Activated naive CD8-positive, alpha-beta T cell treated with anti-CD3 and anti-CD28 coated beads, Interleukin-2, amount 50 U/mL, for 16 hours (primary cell): ENCODE results near the gene PDPK1.
"Not testable (repeated sequence)": the region's sequence is repeated elsewhere in the genome, so short reads cannot be mapped to it uniquely, and the experiment has no call there.

Experiments
- DNase-seq: peaks from one replicate; pipeline ENCODE4 v3.0.0-alpha.2; 2020; ENCODE audit warnings: low read depth, low spot score

PDPK1 gene

GRCh38 chr16:2523801-2524231 lies 14.0 kb upstream of the PDPK1 start:
- no peak for DNase-seq

- DNase-seq, result no peak
These were observed 13.4 kb upstream of the PDPK1 start for GRCh38 chr16:2524339-2524938.

DNA sequence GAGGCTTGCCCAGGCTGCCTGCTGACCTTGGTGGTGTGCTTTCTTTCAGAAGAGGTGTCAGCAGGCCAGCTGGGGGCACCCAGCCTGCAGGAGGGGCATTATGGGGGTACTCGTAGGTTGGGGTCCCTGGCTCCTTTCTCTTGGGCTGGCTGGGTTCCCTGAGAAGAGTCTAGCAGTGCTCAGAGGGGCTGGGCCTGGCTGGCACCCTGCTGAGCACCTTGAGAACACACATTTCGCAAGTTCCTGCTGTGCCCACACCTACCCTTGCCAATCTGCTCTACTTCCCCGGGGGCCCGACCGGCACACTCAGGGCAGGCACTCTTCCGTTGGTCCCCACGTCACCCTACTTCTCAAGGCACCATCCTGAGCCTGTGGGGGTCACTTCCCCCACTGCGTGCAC lies 11.7 kb upstream of the PDPK1 start:
- no peak for DNase-seq

GRCh38 chr16:2527071-2527783 lies 10.6 kb upstream of the PDPK1 start:
- DNase-seq, result no peak

DNA sequence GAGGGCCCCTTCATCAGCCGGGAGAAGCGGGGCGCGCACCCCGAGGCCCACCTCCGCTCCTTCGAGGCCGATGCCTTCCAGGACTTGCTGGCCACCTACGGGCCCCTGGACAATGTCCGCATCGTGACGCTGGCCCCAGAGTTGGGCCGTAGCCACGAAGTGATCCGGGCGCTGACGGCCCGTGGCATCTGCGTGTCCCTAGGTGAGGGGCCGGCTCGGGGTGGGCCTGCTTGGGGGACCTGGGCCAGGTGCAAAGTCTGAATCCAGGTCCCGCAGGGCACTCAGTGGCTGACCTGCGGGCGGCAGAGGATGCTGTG lies 10.1 kb upstream of the PDPK1 start:
- DNase-seq, result no peak

DNA sequence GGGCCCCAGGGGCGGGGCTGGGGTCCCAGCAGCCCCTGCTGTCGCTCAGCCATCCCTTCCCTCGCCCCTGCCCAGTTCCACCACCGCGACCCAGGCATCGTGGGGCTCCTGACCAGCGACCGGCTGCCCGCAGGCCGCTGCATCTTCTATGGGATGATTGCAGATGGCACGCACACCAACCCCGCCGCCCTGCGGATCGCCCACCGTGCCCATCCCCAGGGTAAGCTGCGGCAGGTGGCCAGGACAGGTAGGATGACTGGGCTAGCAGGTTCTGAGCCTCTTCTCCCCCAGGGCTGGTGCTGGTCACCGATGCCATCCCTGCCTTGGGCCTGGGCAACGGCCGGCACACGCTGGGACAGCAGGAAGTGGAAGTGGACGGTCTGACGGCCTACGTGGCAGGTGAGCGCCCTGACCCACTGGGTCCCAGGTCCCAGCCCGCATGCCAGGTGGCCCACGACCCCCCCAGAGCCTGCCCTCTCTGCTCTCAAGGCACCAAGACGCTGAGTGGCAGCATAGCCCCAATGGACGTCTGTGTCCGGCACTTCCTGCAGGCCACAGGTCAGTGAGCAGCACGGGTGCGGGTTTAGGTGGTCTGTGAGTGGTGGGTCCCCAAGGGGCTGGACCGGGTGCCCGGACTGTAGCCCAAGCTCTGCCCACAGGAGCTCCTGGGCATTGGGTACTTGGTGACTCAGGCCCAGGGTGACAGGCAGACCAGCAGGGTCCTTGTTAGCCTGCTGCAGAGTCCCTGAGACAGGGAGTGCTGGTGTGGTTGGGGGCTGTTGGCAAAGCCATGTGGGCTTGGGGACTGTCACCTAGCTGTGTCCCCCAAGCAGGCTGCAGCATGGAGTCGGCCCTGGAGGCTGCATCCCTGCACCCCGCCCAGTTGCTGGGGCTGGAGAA lies 9.4 kb upstream of the PDPK1 start:
- DNase-seq, result no peak

DNA sequence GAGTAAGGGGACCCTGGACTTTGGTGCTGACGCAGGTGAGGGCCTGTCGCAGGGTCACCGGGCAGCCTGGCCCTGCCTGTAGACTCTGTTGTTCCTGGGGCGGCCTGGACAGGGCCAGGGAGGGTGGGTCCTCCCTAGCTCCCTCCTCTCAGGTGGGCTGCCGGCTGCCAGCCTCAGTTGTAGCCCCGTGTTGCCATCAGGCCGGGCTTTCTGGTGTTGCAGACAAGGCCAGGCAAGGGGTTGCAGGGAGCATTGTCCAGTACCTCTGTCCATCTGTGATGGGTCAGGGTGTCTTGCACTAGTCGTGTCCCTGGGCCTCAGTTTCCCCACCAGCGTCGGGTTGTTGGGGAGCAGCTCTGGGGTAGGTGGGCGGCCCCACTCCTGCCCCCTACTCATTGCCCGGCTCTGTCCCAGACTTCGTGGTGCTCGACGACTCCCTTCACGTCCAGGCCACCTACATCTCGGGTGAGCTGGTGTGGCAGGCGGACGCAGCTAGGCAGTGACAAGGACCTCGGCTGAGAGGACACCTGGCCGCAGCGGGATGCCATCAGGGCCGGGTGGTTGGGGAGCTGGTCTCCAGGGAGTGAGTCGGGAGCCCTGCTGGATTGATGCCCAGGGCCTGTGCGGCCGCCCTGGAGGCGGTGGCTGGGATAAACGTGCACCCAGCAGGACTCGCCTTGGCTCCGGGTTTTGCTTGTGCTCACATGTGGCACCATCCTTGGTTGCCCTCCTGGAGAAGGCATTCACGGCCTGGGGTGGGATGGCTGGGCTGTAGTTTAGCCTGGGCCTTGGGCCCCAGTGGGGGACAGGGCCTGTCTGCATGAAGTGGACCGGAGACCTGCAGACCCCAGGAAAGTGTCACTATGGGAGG lies 8.5 kb upstream of the PDPK1 start:
- no peak for DNase-seq

GRCh38 chr16:2529961-2530628 lies 7.7 kb upstream of the PDPK1 start:
- DNase-seq, result no peak

GRCh38 chr16:2530629-2531318 lies 7.0 kb upstream of the PDPK1 start:
- DNase-seq, result no peak

GRCh38 chr16:2531371-2531695 lies 6.5 kb upstream of the PDPK1 start, which contains the start of gene CEMP1:
Gene CEMP1, minus strand, starts transcription at chr16:2531408. Its CDS starts 335 bp downstream, at chr16:2531073.
- DNase-seq, result no peak

GRCh38 chr16:2531696-2532493 lies 5.9 kb upstream of the PDPK1 start:
- DNase-seq, result peak; percentile 97

- DNase-seq, result no peak
These were observed 5.2 kb upstream of the PDPK1 start for GRCh38 chr16:2532494-2533141.

- not testable (repeated sequence) for DNase-seq
These were observed 4.6 kb upstream of the PDPK1 start for GRCh38 chr16:2533142-2533755.

GRCh38 chr16:2533912-2534311 lies 3.9 kb upstream of the PDPK1 start:
- DNase-seq, result no peak

DNA sequence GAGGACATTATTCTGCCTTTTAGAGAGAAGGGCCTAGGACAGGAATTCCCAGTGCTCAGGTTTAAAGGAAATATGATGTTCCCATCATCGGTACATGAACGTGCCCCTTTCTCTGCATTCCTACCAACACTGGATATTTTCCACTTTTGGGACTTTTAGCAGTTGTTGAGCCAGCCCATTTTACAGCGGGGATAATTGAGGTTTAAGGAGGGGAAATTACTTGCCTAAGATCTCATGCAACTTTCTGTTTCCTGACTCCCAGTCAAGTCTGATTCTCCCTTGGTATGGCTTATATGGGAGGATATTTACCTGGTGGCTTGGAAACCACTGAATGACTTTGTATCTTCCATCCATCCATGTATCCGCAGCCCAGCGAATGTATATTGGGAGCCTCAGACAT lies 3.5 kb upstream of the PDPK1 start:
- not testable (repeated sequence) for DNase-seq

DNA sequence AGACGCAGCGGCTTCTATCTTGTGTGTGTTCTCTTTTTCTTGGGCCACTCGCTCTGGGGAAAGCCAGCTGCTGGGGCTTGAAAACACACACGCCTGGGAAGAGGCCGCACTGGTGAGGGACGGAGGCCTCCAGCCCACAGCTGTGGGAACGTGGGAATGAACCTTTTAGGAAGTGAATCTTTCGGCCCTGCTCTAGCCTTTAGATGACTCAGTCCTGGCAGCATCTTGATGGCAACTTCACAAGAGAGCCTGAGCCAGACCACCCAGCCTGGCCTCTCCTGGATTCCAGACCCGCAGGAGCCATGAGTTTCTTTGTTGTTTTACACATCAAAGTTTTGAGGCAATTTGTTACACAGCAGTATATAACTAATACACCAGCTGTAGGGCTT lies 2.2 kb upstream of the PDPK1 start:
- DNase-seq, result no peak

- DNase-seq, result not testable (repeated sequence)
These were observed 1.5 kb downstream of the PDPK1 start for GRCh38 chr16:2539192-2539844.

DNA sequence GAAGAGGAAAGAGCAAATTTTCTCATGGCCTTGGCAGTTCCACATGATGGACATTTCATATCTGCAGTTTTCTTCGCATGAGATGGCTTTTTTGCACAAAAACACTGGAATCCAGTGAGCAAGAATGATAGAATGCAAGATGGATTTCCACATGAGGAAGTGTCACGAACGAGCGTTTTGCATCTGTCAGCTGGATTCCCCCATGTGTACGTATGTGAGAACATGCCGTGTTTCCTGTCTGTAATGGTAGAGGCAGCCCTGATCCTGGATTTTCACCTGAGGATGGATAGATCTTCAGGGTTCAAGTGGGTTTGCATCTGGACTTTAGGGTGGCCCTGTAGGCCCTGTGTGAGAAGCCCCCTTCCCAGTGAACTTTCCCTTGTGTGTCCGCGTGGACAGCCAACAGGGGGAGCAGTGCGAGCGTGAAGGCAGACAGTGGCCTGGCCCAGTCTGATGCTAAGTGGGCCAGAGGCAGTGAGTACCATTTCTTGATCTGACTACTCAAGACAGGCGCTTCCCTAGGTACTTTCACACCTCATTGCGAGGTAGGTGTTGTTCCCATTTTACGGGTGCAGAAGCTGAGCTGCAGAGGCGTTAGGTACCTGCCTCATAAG lies 2.1 kb downstream of the PDPK1 start:
- DNase-seq, result not testable (repeated sequence)
